NT2/D1 (cell line): ENCODE measurements around the gene KCNK18.
"Not testable (repeated sequence)": the region's sequence is repeated elsewhere in the genome, so short reads cannot be mapped to it uniquely, and the experiment has no call there.

Experiments
- YY1 ChIP-seq: IDR thresholded peaks from 2 replicates; pipeline ENCODE4 v1.6.1; 2011; ENCODE audit not compliant: insufficient read length, insufficient read depth
- ZNF274 ChIP-seq: IDR thresholded peaks from 2 replicates; pipeline ENCODE4 v1.6.1; 2011; ENCODE audit warnings: mild to moderate bottlenecking, low read depth, low read length

GRCh38 chr10:117230107-117230506 is 32.8 kb downstream of the KCNK18 start:
- TF ChIP-seq YY1, ZNF274: not testable (repeated sequence)
